Fibroblast of the aortic adventitia (primary cell): ENCODE data around the gene TMEM59L. TPM values are rescaled to one million over a fixed set of nuclear protein-coding genes. Genes with fewer than 3 reads are reported as not detected.

Experiments
- DNase-seq: peaks from one replicate; pipeline ENCODE4 v3.0.0-alpha.2; 2010; ENCODE audit warnings: low read depth
- H3K4me3 ChIP-seq: 2 replicates; pipeline ENCODE4 v1.5.1; 2011; ENCODE audit warnings: low read depth, mild to moderate bottlenecking, control low read depth, low read length, moderate library complexity
- CTCF ChIP-seq: IDR thresholded peaks from 2 replicates; pipeline ENCODE4 v1.5.1; 2011; ENCODE audit warnings: mild to moderate bottlenecking, low read length, control low read depth, inconsistent platforms; ENCODE audit not compliant: insufficient read depth
- total RNA-seq: library from RNA; depleted of rRNA; stranded (reverse); fragments of >200 nt; gene quantifications from 2 replicates; pipeline ENCODE4 v1.2.3, GENCODE V29; 2012; ENCODE audit warnings: low replicate concordance

TMEM59L gene
- total RNA-seq, 1 donor, result 2.2 TPM

DNA sequence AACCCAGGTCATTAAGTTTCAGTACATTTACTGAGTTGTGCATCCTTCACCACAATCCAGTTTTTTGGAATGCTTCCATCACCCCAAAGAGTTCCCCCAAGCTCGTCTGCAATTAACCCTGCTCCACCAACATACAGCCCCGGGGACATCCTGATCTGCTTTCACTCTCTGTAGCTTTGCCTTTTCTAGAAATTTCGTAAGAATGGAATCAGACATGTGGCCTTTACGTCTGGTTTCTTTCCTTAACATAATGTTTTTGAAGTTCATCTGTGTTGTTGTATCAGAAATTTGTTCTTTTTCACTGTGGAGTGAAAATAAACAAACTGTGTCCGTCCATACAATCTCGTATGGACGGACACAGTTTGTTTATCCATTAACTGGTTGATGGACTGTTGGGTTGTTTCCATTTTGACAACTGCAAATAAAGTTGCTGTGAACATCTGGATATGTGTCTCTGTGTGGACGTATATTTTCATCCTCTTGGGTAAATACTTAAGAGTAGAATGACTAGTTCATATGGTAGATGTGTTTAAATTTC lies 27.1 kb downstream of the TMEM59L start:
- TF ChIP-seq CTCF, result no peak
- DNase-seq, result no peak
- no peak overlapping the region for H3K4me3 ChIP-seq

- H3K4me3 ChIP-seq, result no peak overlapping the region
Measured at GRCh38 chr19:18644196-18645034, 31.7 kb downstream of the TMEM59L start.

DNA sequence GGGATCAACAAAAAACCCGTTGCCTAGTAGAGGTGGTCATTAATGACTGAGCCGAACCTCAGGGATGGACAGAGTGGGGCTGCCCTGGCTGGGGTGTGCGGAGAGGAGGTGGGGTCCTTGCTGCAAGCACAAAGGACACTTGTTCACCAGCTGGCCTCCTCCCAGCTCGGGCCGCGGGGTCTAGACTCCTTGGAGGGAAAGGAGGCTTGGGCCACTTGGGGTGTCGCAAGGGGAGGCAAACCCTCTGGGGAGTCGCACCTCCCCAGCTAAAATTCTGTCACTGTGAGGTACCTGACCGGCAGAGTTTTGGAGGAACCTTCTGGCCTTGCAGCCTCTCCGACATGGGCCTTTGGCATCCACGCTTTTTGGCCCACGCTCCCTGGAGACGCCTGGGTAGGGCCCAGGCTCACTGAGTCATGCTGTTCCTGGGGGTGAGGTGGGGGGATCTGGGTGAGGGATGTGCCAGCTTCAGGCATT lies 32.4 kb downstream of the TMEM59L start:
- no peak overlapping the region for H3K4me3 ChIP-seq
- no peak for DNase-seq
- TF ChIP-seq CTCF, result no peak

More at GRCh38 chr19:18644196-18645034, 31.7 kb downstream of the TMEM59L start:
- no peak for TF ChIP-seq CTCF
- no peak for DNase-seq

DNA sequence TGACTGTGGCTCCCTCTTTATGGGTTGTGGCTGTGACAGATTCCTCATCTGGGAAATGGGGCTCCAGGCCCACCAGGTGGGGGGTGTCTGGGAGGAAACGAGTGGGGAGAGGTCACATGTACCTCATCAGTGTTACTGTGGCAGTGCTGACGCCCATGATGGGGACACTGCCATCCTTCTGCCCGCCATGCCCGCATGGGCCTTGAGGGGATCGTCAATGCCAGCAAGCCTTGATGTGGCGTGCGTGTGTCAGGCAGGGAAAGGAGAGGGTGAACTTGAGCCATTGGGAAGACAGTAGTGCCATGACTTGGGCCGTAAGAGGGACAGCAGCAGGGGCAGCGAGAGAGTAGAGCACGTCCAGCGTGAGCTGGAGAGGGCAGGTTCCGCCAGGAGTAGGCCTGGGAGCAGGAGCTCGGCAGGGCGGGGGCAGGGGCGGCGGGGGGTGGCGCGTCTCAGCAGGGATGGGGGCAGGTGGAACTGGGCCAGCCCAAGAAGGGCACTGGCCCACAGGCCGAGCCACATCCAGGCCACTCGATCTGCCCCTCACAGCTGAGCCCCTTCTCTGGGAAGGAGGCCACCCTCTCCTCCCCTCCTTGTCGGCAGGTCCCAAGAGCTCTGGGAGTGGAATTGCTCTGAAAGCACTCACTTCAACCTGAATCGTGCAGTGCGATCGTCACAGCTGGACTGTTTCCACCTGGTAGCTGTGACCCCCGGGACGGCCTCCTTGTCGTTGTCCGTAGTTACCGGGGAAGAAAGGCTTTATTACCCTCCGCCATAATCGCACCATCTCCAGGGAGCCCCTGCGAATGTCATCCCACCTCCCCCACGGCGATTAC lies 34.1 kb downstream of the TMEM59L start:
- no peak overlapping the region for H3K4me3 ChIP-seq
- DNase-seq, result no peak
- no peak for TF ChIP-seq CTCF

GRCh38 chr19:18647371-18647767 lies 34.7 kb downstream of the TMEM59L start:
- H3K4me3 ChIP-seq, result no peak overlapping the region
- TF ChIP-seq CTCF, result no peak
- DNase-seq, result no peak

GRCh38 chr19:18647807-18648206 lies 35.1 kb downstream of the TMEM59L start:
- no peak overlapping the region for H3K4me3 ChIP-seq
- DNase-seq, result no peak
- TF ChIP-seq CTCF, result no peak
